K562 (cell line): ENCODE data around the gene SHISA6. TPM values are rescaled to one million over a fixed set of nuclear protein-coding genes. Genes with fewer than 3 reads are reported as not detected.

Experiments used
- ATAC-seq: fragments of 200-7000 bp; cut with Tn5 transposase; 3 replicates; pipeline ENCODE4 v1.9.1; 2020; ENCODE audit warnings: moderate library complexity
- BruUV-seq: library from RNA; stranded (reverse); fragments of 400-500 nt; replicated peaks from 2 replicates; lab custom pipeline; 2021; lab: Mats Ljungman, UMichigan
- CTCF ChIA-PET: fragments of 300-600 bp; formaldehyde crosslinking; extraction: SDS; loops from one replicate; lab custom pipeline; 2021; ENCODE audit warnings: low intra/inter-chr PET ratio; lab: Yijun Ruan, JAX
- POLR2A ChIA-PET: fragments of 300-600, 350-650 bp; sonication (Branson Sonifier 250); formaldehyde crosslinking; extraction: SDS; loops from one replicate; lab custom pipeline; 2021; ENCODE audit warnings: antibody characterized with exemption, inconsistent platforms; lab: Yijun Ruan, JAX
- DNase-seq, 4 experiments: peaks; one replicate each; pipeline versions ENCODE4 v3.0.0 to v3.0.0-alpha.2; 2011 to 2018; ENCODE audit warnings: low spot score in 3 of 4, mixed read lengths in 3 of 4; ENCODE audit errors: extremely low read depth in 1 of 4
- FAIRE-seq: peaks from 2 replicates; lab custom pipeline; 2011; peaks lifted over from hg19 to GRCh38; lab: Jason Lieb, UNC
- H2AFZ ChIP-seq: 2 replicates; pipeline ENCODE4 v1.6.0; 2011; ENCODE audit warnings: low read depth, low read length, control low read depth, inconsistent platforms
- H3K27ac ChIP-seq: fragments of 200-600 bp; 3 replicates; pipeline ENCODE4 v1.8.0; 2011; ENCODE audit warnings: low read depth, mild to moderate bottlenecking, control low read depth, inconsistent platforms, low read length, moderate library complexity, mixed read lengths; ENCODE audit errors: extremely low read depth
- H3K27me3 ChIP-seq, 2 experiments: fragments of 300-600 bp in 1 of 2; 2 replicates in 1 of 2; 3 replicates in 1 of 2; pipeline versions ENCODE4 v1.6.0 to v1.8.0; 2011; ENCODE audit warnings: inconsistent platforms in 2 of 2, low read length in 2 of 2, mild to moderate bottlenecking in 1 of 2, mixed read lengths in 1 of 2, moderate library complexity in 1 of 2; ENCODE audit not compliant: control insufficient read depth in 2 of 2, insufficient read depth in 2 of 2
- H3K36me3 ChIP-seq: fragments of 300-600 bp; 3 replicates; pipeline ENCODE4 v1.8.0; 2011; ENCODE audit warnings: mild to moderate bottlenecking, low read length, inconsistent platforms; ENCODE audit not compliant: control insufficient read depth, insufficient read depth
- H3K4me1 ChIP-seq, 2 experiments: fragments of 200-600 bp in 1 of 2; replicated peaks in 1 of 2; 2 replicates in 1 of 2; 3 replicates in 1 of 2; pipeline versions ENCODE4 v1.5.1 to v1.8.0; 2011; ENCODE audit warnings: inconsistent platforms in 2 of 2, low read length in 2 of 2, mild to moderate bottlenecking in 1 of 2, mixed read lengths in 1 of 2, moderate library complexity in 1 of 2; ENCODE audit not compliant: control insufficient read depth in 2 of 2, insufficient read depth in 2 of 2
- H3K4me2 ChIP-seq: 2 replicates; pipeline ENCODE4 v1.6.1; 2011; ENCODE audit warnings: low read length, control low read depth, inconsistent platforms, mixed read lengths; ENCODE audit not compliant: insufficient read depth
- H3K4me3 ChIP-seq: fragments of 200-600 bp; sonication (generic), shearing (Covaris generic); 2 replicates; pipeline ENCODE4 v1.5.1; 2016; ENCODE audit warnings: control low read depth, inconsistent platforms
- H3K79me2 ChIP-seq: fragments of 200-600 bp; 3 replicates; pipeline ENCODE4 v1.8.0; 2011; ENCODE audit warnings: low read length, inconsistent platforms; ENCODE audit not compliant: control insufficient read depth, insufficient read depth
- H3K9ac ChIP-seq, 2 experiments: 2 replicates each; pipeline versions ENCODE4 v1.6.0 to v1.6.1; 2011; ENCODE audit warnings: low read depth in 2 of 2, low read length in 2 of 2, control low read depth in 1 of 2, inconsistent platforms in 1 of 2, mild to moderate bottlenecking in 1 of 2, mixed read lengths in 1 of 2; ENCODE audit not compliant: insufficient read depth in 1 of 2
- H3K9me1 ChIP-seq: one replicate; pipeline ENCODE4 v1.6.0; 2011; ENCODE audit warnings: inconsistent platforms, mild to moderate bottlenecking, low read length, moderate library complexity; ENCODE audit not compliant: control insufficient read depth, insufficient read depth
- H3K9me3 ChIP-seq: replicated peaks from 2 replicates; pipeline ENCODE4 v1.5.1; 2011; ENCODE audit warnings: low read depth, low read length, inconsistent platforms; ENCODE audit not compliant: control insufficient read depth, insufficient read depth
- H4K20me1 ChIP-seq: replicated peaks from 2 replicates; pipeline ENCODE4 v1.6.1; 2011; ENCODE audit warnings: low read length, inconsistent platforms, mixed read lengths; ENCODE audit not compliant: control insufficient read depth, insufficient read depth
- FUS ChIP-seq: fragments of 200-400 bp; formaldehyde crosslinking; optimal IDR thresholded peaks from 2 replicates; pipeline ENCODE3; 2017; ENCODE audit warnings: low read depth, low read length
- GATA2 ChIP-seq: sonication (generic); formaldehyde crosslinking; IDR thresholded peaks from 2 replicates; pipeline ENCODE4 v1.4.0; 2020; ENCODE audit warnings: mild to moderate bottlenecking, missing genetic modification reagents
- GTF2B ChIP-seq: IDR thresholded peaks from 2 replicates; pipeline ENCODE4 v1.6.1; 2011; ENCODE audit not compliant: insufficient read length; ENCODE audit errors: extremely low read depth
- HDAC8 ChIP-seq: fragments of 450-650 bp; IDR thresholded peaks from 2 replicates; pipeline ENCODE4 v1.6.1; 2016; ENCODE audit warnings: mild to moderate bottlenecking, missing genetic modification characterization, moderate library complexity, missing compliant biosample characterization
- MITF ChIP-seq: IDR thresholded peaks from 2 replicates; pipeline ENCODE4 v1.6.1; 2014; ENCODE audit warnings: antibody characterized with exemption
- NONO ChIP-seq, 2 experiments: fragments of 200-400 bp in 1 of 2; fragments of 450-650 bp in 1 of 2; formaldehyde crosslinking in 1 of 2; IDR thresholded peaks; 2 replicates each; pipeline ENCODE4 v1.6.1; 2017; ENCODE audit warnings: low read depth in 2 of 2, mild to moderate bottlenecking in 2 of 2, moderate library complexity in 2 of 2, low read length in 1 of 2
- NR0B1 ChIP-seq: fragments of 450-650 bp; IDR thresholded peaks from one replicate; pipeline ENCODE4 v1.6.1; 2018; ENCODE audit warnings: mild to moderate bottlenecking, moderate library complexity; ENCODE audit not compliant: partially characterized antibody
- PHB ChIP-seq: fragments of 250-450 bp; sonication (Bioruptor Pico); IDR thresholded peaks from 2 replicates; pipeline ENCODE4 v1.5.0; 2021
- POLR2AphosphoS2 ChIP-seq: IDR thresholded peaks from 2 replicates; pipeline ENCODE4 v1.6.1; 2012; ENCODE audit warnings: low read length, improper control_type of control experiment
- RNF219 ChIP-seq: fragments of 250-450 bp; sonication (Bioruptor Pico); IDR thresholded peaks from 2 replicates; pipeline ENCODE4 v1.5.0; 2022; ENCODE audit warnings: mild to moderate bottlenecking
- SRF ChIP-seq, 2 experiments: fragments of 250-450, 450-650 bp in 1 of 2; sonication (Bioruptor Pico) in 1 of 2; sonication (generic) in 1 of 2; formaldehyde crosslinking; IDR thresholded peaks; 2 replicates each; pipeline versions ENCODE4 v1.5.0 to v1.5.1; 2020 to 2022; ENCODE audit warnings: mild to moderate bottlenecking in 1 of 2, missing genetic modification reagents in 1 of 2
- SRSF3 ChIP-seq: fragments of 200-400 bp; formaldehyde crosslinking; IDR thresholded peaks from 2 replicates; pipeline ENCODE4 v1.6.1; 2016; ENCODE audit warnings: mild to moderate bottlenecking, low read length, moderate library complexity; ENCODE audit not compliant: insufficient read depth
- STAT5B ChIP-seq: fragments of 250-450 bp; sonication (Bioruptor Pico); IDR thresholded peaks from 2 replicates; pipeline ENCODE4 v1.8.0; 2021; ENCODE audit warnings: mild to moderate bottlenecking, inconsistent platforms
- XRCC4 ChIP-seq: IDR thresholded peaks from one replicate; pipeline ENCODE4 v1.6.1; 2011; ENCODE audit not compliant: insufficient read depth, insufficient read length; ENCODE audit errors: extremely low read depth
- ZBTB7A ChIP-seq: IDR thresholded peaks from 2 replicates; pipeline ENCODE4 v1.6.1; 2011; ENCODE audit warnings: low read depth, mild to moderate bottlenecking, low read length, moderate library complexity, borderline replicate concordance; ENCODE audit not compliant: control insufficient read depth
- ZC3H8 ChIP-seq: fragments of 450-650 bp; IDR thresholded peaks from 2 replicates; pipeline ENCODE4 v1.6.1; 2017
- ZEB2 ChIP-seq: fragments of 450-650 bp; IDR thresholded peaks from 2 replicates; pipeline ENCODE4 v1.6.1; 2016
- ZNF699 ChIP-seq: fragments of 250-450 bp; sonication (Bioruptor Pico); IDR thresholded peaks from 2 replicates; pipeline ENCODE4 v1.8.0; 2021; ENCODE audit warnings: mild to moderate bottlenecking, moderate library complexity; ENCODE audit not compliant: insufficient replicate concordance
- WGBS: fragments of 100-300 bp; shearing (Covaris generic); methylation state at CpG from one replicate; pipeline ENCODE4 v1.1.6; 2016; ENCODE audit warnings: low coverage, mixed read lengths; ENCODE audit not compliant: insufficient coverage; ENCODE audit errors: missing lambda C conversion rate; 5-methylcytosine and 5-hydroxymethylcytosine counted together
- in situ Hi-C: fragments of 300-500 bp; cut with MboI; formaldehyde crosslinking; loops from 4 replicates; pipeline ENCODE4 v1.15.0; 2018; ENCODE audit warnings: inconsistent platforms, mixed read lengths
- intact Hi-C: fragments of 100-400 bp; cut with micrococcal nuclease; formaldehyde crosslinking; loops from 2 replicates; pipeline ENCODE4 v1.14.2; 2022
- polyA plus RNA-seq, 8 experiments: library from polyadenylated mRNA; depleted of rRNA in 4 of 8; stranded (reverse) in 5 of 8; unstranded in 3 of 8; fragments of >200 nt; fragmentation: Nextera tagmentation in 2 of 8; fragmentation: Illumina TruSeq in 1 of 8; extraction: Ambion mirVana in 2 of 8; extraction: Trizol in 1 of 8; gene quantifications; 2 replicates each; pipeline versions ENCODE4 v1.2.1 to v1.2.3, GENCODE V29; 2011 to 2014; ENCODE audit warnings: inconsistent platforms in 1 of 8, missing spikeins in 1 of 8
- total RNA-seq, 7 experiments: library from RNA; depleted of rRNA in 6 of 7; stranded (reverse); fragments of >200 nt in 6 of 7; fragmentation: Illumina TruSeq in 2 of 7; extraction: Trizol in 2 of 7; gene quantifications; 2 replicates each; pipeline versions ENCODE4 v1.2.1 to v1.2.3, GENCODE V29; 2011 to 2021; ENCODE audit warnings: low replicate concordance in 1 of 7

The SHISA6 gene
- total and polyA plus RNA-seq, 9 of the 15 experiments (the other 6 are each of a cell fraction or from before 2014, with no cell fraction given) = not detected

GRCh38 chr17:11487469-11487868 lies 246.5 kb downstream of the SHISA6 start:
- 0% methylated on average over 2 of the region's 2 CpGs for WGBS
- CTCF ChIA-PET = no interaction called here
- no peaks in the 10 kb centered on the region for H3K79me2 ChIP-seq
- no peaks in the 10 kb centered on the region for H3K9me3 ChIP-seq
- FAIRE-seq = no peak
- no peak for DNase-seq
- intact Hi-C loops = no loop called here
- H3K4me2 ChIP-seq = no peak overlapping the region
- no peak overlapping the region for H2AFZ ChIP-seq
- no peak overlapping the region for H3K4me3 ChIP-seq
- POLR2A ChIA-PET = interaction anchor here (0.6 kb wide), 1 partner anchor 1722 kb away, joined by 3 read pairs; no protein-coding TSS in a partner anchor
- no peaks in the 10 kb centered on the region for H3K27me3 ChIP-seq
- no peak overlapping the region for H3K27ac ChIP-seq
- H3K36me3 ChIP-seq = no peaks in the 10 kb centered on the region
- H3K9ac ChIP-seq = no peak overlapping the region
- BruUV-seq = no TSS peak
- no peak for ATAC-seq
- H3K4me1 ChIP-seq = no peaks in the 10 kb centered on the region
- no peaks in the 10 kb centered on the region for H4K20me1 ChIP-seq
- no peaks in the 10 kb centered on the region for H3K9me1 ChIP-seq
- in situ Hi-C loops = no loop called here
- no peak for TF ChIP-seq XRCC4
- TF ChIP-seq FUS = no peak
- no peak for TF ChIP-seq GATA2 (CRISPR knock-in tag)
- no peak for TF ChIP-seq NR0B1
- no peak for TF ChIP-seq NONO (IDR thresholded peaks at IDR 0.05; ENCODE audit: low read depth in 2 of 2, low read length in 1 of 2)
- TF ChIP-seq HDAC8 = no peak
- no peak for TF ChIP-seq ZNF699 (CRISPR knock-in tag)
- TF ChIP-seq STAT5B (CRISPR knock-in tag) = no peak
- TF ChIP-seq RNF219 = no peak
- no peak for TF ChIP-seq GTF2B
- TF ChIP-seq POLR2AphosphoS2 = no peak
- no peak for TF ChIP-seq SRF (CRISPR knock-in tag; IDR thresholded peaks at IDR 0.05)
- no peak for TF ChIP-seq ZBTB7A
- no peak for TF ChIP-seq PHB (CRISPR knock-in tag)
- no peak for TF ChIP-seq ZEB2
- no peak for TF ChIP-seq ZC3H8
- no peak for TF ChIP-seq SRSF3
- TF ChIP-seq MITF = no peak
